ENCODE measurements around the gene CCDC57.

Gene CCDC57

GRCh38 chr17:82105882-82106687 lies 106.6 kb downstream of the CCDC57 start:
- TF ChIP-seq CTCF (IDR thresholded peaks at IDR 0.05; ENCODE audit: insufficient read depth, low read depth, low read length, missing control alignments): peak; percentile 16
- peak; percentile 88 for DNase-seq (ENCODE audit: low read depth)
- H3K4me3 ChIP-seq (ENCODE audit: low read length): peak overlapping the region; percentile 29

DNA sequence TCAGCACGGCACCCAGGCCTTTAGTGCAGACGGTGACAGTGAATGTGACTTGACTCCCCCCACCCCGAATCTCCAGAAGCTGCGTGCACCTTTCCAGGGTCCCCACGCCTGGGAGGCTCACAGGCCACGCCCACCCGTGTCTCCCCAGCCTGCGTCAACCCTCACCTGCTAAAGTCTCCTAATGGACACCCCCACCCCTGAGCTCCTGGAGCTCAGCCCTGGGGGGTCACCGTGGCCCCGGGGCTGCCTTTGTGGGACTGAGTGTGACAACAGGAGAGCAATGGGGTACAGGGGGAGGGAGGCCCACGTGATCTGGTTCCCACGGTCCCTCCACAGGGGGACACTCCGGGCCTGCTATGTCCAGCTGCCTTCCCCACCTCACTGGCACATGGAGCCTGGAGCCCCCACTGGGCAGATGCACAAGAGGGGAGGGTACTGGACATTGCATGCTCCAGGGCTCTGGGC lies 107.2 kb downstream of the CCDC57 start:
- no peak for TF ChIP-seq CTCF (IDR thresholded peaks at IDR 0.05; ENCODE audit: insufficient read depth, low read depth, low read length, missing control alignments)
- DNase-seq (ENCODE audit: low read depth): no peak
- H3K4me3 ChIP-seq (ENCODE audit: low read length): peak overlapping the region; percentile 29

GRCh38 chr17:82104797-82105416 lies 107.7 kb downstream of the CCDC57 start:
- H3K4me3 ChIP-seq (ENCODE audit: low read length): no peak overlapping the region
- no peak for DNase-seq (ENCODE audit: low read depth)

GRCh38 chr17:82103553-82104451 lies 108.8 kb downstream of the CCDC57 start:
- TF ChIP-seq CTCF (IDR thresholded peaks at IDR 0.05; ENCODE audit: insufficient read depth, low read depth, low read length, missing control alignments): no peak
- peak; percentile 61 for DNase-seq (ENCODE audit: low read depth)
- no peak overlapping the region for H3K4me3 ChIP-seq (ENCODE audit: low read length)

More at GRCh38 chr17:82104797-82105416, 107.7 kb downstream of the CCDC57 start:
- no peak for TF ChIP-seq CTCF (IDR thresholded peaks at IDR 0.05; ENCODE audit: insufficient read depth, low read depth, low read length, missing control alignments)

DNA sequence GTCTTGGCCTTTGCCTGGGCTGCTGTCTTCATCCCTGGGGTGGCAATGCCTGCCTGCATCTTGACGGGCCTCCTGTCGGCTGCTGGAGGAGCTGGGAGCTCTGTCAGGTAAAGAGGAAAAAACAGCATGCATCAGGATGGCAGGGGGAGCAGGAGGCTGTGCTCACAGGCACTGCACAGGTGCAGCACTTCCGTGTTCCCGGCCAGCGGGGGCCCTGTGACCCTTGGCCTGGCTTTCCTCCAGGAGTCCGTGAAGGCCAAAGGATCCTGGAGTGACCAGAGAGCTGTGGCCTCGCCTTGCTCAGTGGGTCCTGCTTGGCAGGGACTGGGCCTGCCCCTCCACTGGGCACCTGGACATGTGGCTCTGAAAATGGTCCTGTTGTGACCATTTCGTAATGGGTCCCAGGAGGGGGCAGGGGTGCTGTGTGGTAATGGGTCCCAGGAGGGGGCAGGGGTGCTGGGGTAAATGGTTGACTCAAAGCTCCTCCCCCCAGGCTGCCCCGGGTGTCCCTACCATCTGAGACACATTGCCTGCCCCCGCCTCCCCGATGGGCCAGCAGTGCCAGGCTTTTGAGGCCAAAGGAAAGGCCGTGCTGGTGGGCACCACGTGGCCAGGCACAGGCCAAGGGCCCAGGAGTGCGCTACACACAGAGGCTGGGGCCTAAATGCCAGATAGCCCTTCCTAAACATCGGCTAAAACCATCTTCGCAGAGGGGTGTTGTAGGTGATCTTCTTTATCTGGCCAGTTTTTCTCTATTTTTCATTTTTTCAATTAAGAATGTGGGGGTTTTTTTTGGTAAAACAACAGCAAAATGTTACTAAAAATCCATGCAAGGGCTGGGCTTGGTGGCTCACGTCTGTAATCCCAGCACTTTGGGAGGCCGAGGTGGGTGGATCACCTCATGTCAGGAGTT lies 110.6 kb downstream of the CCDC57 start:
- no peak for TF ChIP-seq CTCF (IDR thresholded peaks at IDR 0.05; ENCODE audit: insufficient read depth, low read depth, low read length, missing control alignments)
- no peak overlapping the region for H3K4me3 ChIP-seq (ENCODE audit: low read length)
- no peak for DNase-seq (ENCODE audit: low read depth)

DNA sequence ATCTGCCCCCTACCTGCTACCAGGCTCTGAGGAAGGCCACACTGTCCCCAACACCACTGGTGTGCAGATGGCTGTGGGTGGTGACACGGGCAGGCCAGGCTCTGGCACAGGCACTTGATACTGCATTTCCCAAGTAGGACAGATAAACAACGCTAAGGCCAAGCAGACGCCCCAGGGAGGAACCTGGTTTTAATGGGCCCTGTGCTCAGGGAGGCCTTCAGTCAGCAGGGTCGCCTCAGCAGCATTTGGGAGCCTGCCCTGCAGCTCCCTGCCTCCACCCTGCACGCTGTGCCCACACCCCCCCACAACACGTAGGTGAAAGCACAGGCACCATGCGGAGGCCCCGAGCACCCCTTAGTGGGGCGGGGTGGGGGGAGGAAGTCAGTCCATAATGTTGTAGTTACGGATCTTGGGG lies 111.3 kb downstream of the CCDC57 start:
- no peak for TF ChIP-seq CTCF (IDR thresholded peaks at IDR 0.05; ENCODE audit: insufficient read depth, low read depth, low read length, missing control alignments)
- H3K4me3 ChIP-seq (ENCODE audit: low read length): no peak overlapping the region
- no peak for DNase-seq (ENCODE audit: low read depth)

Data from epithelial cell of esophagus (primary cell).